Subcutaneous adipose tissue (tissue), 4 donors: Measurements from ENCODE around the gene SLC17A5. TPM values are rescaled to one million over a fixed set of nuclear protein-coding genes. Genes with fewer than 3 reads are reported as not detected.

ENCODE experiments used
- CTCF ChIP-seq: fragments of 450-650 bp; IDR thresholded peaks from one replicate; pipeline ENCODE4 v1.5.1; 2016; ENCODE audit warnings: low read depth, mild to moderate bottlenecking, control low read depth, antibody characterized with exemption, moderate library complexity
- total RNA-seq, 4 donors: library from RNA; depleted of rRNA; stranded (reverse); fragments of >200 nt; gene quantifications; one replicate each; pipeline ENCODE4 v1.1.0, GENCODE V29; 2016

SLC17A5 gene
- total RNA-seq, 4 donors from 2014 or later, result 16.0 to 55.4 (median 29.5) TPM

GRCh38 chr6:73656531-73657145, 2.8 kb upstream of the SLC17A5 start:
- no peak for TF ChIP-seq CTCF

GRCh38 chr6:73655341-73655917, 1.6 kb upstream of the SLC17A5 start:
- no peak for TF ChIP-seq CTCF

GRCh38 chr6:73652637-73653570, 888 bp downstream of the SLC17A5 start:
- no peak for TF ChIP-seq CTCF

GRCh38 chr6:73649783-73650182, 4.0 kb downstream of the SLC17A5 start:
- TF ChIP-seq CTCF, result no peak

GRCh38 chr6:73648166-73648565, 5.6 kb downstream of the SLC17A5 start:
- TF ChIP-seq CTCF, result no peak

GRCh38 chr6:73644941-73645591, 8.7 kb downstream of the SLC17A5 start:
- TF ChIP-seq CTCF, result no peak
